ENCODE measurements around the gene SCAF8.

SCAF8 gene

DNA sequence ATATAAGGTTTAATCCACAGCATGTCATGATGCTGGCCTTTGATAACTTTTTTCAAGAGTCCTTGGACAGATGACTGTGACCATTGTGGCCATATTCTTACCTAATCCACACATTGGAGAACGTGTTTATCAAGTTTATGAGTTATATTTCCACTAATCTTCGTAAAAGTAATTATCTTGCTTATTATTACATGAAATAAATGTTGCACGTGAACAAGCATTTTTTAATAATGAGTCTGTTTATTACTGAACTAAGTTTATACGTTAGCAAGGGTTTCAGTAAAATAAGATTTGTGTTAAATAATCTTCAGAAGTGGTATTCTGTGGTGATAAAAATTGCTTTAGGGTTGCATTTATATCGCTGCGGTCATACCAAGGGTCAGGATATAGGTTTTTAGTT is 107.1 kb downstream of the SCAF8 start:
- DNase-seq: no peak

DNA sequence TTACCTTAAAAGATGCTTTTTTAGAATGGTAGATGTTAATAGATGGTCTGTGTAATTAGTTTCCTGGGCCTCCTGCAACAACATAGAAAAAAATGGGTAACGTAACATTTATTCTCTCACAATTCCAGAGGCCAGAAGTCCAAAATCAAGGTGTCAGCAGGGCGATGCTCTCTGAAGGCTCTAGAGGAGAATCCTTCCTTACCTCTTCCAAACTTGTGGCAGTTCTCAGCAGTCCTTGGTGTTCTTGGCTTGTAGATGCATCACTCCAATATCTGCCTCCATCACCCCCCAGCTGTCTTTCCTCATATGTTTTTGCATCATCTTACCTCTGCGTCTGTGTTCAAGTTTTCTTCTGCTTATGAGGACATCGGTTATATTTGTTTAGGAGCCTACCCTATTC is 107.9 kb downstream of the SCAF8 start:
- no peak for DNase-seq

DNA sequence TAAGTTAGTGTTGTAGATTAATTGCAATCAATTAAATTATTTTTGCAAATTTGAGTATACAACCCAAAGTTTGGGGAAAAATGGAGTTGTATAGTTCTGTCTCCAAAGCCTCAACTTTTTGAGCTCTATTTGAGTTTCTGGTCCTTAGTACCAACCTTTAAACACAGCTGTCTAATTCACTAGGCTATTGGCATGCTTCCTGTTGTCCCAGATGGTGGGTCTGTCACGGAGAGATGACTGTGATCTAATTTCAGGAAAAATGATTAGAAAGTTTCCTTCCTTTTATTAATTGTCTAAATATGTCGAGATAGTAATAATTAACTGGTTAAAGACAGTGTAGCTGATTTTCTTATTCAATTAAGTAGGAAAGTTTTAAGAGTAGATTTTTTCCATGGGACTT is 109.6 kb downstream of the SCAF8 start:
- peak; percentile 82 for DNase-seq

DNA sequence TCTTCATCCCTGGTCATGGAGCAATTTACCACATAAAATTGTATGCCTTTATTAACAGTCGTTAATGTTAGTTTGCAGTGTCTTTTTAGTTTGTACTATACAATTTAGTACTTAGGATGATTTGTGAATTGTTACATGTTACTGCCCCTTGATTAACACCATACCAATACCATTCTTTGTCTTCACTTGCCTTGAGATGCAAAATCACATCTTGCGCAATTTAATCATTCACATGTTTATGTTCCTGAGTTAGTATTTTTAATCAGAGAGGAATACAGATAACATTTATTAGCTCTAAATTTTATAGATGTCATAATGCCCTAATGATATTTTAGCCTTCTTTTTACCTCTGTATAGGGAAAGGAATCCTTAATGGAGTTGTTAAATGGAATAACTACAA is 114.1 kb downstream of the SCAF8 start:
- no peak for DNase-seq

DNA sequence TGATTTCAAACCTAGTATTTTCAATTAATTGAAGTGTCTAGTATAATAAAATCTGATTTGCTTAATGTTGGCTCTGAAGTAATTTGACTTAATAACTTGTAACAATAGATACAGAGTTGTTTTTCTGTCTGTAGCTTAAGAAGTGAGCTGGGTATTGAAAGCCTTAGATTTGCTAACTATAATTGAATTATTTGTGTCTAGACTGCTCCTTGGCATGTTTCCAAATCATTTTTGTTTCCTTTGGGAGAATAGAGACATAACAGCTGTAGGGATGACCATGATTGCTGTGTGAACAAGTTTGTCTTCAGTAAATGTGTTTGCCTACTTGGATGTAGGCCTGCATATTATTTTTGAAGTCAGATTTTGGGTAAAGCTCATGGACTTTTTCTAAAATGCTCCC is 115.4 kb downstream of the SCAF8 start:
- DNase-seq: peak; percentile 42

DNA sequence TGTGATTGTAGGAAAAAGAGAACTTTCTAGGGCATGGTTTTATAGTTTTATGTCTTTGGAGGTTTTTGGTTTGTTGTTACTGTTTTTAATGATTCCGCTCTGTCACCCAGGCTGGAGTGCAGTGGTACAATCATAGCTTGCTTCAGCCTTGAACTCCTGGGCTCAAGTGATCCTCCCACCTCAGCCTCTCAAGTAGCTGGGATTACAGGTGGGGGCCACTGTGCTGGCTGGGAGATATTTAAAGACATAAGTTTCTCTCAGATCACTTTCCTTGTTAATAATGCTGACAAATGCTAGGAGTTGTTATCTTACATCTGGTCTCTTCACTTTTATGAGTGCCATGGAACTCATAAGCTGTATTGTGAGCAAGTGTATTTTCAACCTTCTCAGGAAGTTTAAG is 116.3 kb downstream of the SCAF8 start:
- DNase-seq: no peak

DNA sequence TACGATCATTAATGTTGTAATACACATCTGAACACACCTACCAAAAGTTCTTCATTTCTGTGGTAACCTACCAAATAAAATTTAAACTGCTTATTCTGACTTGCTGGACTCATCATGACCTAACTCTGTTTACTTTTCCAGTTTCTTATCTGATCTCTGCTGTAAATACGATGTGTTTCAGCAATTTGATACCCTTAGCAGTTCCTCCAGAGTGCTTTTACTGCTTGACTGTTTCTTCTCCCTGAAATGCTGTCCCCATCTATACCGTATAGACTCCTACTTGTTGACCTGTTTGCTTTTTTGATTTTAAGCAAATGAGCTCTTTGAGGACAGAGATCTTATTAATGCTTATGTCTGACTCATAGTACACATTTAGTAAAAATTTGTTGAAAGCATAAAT is 119.5 kb downstream of the SCAF8 start:
- DNase-seq: no peak

DNA sequence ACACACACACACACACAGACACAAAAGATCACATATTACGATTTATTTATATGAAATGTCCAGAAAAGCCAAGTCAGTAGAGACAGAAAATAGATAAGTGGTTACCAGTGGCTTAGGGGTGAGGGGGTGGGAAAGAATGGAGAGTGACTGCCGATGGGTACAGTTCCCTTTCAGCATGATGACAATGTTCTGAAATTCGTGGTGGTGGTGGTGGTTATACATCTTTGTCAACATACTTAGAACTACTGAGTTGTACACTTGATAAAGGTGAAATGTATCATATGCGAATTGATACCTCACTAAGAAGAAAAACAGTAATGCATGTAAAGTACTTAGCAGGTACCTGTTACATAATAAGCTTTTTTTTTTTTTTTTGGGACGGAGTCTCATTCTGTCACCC is 124.3 kb downstream of the SCAF8 start:
- DNase-seq: no peak

DNA sequence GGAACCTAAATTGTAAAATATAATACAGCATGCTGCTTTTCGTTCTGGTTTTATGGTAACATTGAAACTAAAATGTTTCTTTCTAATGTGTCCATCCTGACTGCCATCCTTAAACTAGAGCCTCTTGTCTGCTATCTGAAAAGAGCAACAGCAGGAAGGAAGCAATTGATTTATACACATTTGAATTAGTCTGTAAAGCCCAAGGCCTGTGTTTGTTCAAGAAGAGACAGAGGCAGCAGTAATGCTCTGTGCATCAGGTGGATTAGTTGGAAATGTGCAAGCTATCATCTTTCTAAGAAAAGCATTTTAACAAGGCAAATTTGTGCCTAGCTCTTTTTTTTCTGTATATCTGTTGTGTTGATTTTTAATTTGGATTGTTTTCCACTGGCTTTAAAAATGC is 128.6 kb downstream of the SCAF8 start:
- DNase-seq: no peak

DNA sequence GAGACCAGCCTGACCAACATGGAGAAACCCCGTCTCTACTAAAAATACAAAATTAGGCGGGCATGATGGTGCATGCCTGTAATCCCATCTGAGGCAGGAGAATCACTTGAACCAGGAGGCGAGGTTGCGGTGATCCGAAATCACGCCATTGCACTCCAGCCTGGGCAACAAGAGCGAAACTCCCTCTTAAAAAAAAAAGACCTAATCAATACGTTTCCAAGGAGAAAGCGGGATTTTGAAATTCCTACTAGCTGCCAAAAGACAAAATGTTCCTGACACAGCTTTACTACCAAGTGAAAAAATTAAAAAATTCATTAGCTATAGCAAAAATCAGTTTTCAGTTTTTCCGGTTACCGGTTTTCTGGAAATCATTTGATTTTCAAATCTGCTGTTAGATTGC is 129.3 kb downstream of the SCAF8 start:
- no peak for DNase-seq

DNA sequence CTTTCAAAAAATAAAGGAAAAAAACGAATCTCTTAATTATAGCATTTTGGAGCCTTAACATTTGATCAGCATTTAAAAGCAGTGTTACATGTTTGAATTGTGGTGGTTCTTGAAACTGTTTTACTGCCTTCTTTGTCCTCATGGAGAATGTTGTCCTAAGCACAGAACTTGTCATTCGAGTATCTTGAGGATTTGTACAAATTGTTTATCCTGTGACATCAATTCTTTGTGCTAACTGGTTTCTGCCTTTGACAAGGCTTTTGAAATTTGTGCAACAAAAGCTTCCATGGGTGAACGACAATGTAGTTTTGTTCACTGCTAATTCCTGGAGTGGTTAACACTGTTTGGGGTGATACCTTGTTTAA is 130.8 kb downstream of the SCAF8 start:
- no peak for DNase-seq

DNA sequence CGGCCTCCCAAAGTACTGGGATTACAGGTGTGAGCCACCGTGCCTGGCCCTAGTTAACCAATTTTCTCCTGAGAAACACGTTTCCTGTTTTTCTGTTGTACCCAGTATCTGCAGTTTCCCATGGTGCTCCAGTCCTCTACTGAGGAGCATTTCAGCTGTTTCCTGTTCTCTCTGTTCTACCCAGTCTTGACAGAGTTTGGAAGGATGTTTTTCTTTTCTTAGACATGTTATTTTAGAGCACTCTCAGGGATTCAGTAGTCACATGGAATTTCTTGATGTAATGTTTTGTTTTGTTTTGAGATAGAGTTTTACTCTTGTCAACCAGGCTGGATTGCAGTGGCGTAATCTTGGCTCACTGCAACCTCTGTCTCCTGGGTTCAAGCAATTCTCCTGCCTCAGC is 132.1 kb downstream of the SCAF8 start:
- DNase-seq: no peak

DNA sequence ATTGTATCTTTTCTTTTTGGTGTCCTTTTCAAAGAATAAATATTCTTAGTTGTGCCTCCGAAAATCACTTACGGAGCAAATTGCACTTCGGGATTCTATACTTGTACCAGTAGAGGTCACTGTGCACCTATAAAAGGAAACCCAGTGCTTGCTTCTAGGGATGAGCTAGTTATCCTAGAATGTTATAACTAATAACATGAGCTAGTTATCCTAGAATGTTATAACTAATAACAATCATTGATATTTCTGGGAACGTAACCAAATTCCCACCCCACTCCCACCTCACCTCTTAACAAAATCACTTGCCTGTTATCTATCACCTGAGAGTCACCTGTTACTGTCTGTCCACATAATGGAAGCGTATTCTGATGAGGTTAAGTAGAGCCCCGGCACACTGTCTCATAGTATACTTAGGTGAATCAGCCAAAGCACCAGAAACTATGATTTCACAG is 135.0 kb downstream of the SCAF8 start:
- DNase-seq: peak; percentile 41

DNA sequence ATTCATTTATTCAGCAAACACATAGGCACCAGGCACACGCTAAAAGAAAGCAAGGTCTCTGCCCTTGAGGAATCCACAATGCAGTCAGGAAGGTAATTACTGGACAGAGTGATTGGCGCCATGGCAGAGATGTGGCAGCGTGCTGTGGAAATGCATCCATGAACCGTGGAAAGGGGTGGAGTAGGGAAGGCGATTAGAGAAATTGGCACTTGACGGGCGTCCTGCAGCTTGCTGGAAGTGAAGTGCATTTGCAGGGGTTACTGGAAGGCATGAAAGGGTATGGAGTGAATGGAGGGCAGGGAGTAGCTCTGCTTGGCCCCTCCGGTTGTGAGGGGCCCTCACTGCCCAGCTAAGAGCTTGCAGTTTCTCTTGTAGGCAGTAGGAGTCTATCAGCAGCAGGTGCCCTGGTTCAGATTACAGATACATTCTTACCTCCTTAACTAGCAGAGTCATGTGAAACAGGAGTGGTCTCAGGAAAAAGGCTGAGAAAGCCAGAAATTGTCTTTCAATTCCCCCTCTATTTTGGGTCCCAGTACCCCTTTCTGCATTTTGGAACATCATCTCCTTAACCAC is 139.4 kb downstream of the SCAF8 start:
- no peak for DNase-seq

DNA sequence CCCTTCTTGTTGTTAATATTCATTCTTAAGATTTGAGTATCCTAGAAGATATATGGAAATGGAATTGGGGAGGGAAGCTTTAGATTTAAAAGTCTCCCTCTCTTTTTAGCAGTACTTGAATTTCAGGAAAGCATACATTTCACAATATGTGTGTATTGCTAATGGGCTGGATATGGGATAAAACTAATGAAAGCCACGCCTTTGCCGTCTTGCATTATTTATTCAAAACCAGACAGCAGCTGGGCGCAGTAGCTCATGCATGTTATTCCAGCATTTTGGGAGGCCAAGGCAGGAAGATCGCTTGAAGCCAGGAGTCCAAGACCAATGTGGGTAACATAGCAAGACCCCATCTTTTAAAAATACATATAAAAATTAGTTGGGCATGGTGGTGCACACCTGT is 140.3 kb downstream of the SCAF8 start:
- DNase-seq: no peak

DNA sequence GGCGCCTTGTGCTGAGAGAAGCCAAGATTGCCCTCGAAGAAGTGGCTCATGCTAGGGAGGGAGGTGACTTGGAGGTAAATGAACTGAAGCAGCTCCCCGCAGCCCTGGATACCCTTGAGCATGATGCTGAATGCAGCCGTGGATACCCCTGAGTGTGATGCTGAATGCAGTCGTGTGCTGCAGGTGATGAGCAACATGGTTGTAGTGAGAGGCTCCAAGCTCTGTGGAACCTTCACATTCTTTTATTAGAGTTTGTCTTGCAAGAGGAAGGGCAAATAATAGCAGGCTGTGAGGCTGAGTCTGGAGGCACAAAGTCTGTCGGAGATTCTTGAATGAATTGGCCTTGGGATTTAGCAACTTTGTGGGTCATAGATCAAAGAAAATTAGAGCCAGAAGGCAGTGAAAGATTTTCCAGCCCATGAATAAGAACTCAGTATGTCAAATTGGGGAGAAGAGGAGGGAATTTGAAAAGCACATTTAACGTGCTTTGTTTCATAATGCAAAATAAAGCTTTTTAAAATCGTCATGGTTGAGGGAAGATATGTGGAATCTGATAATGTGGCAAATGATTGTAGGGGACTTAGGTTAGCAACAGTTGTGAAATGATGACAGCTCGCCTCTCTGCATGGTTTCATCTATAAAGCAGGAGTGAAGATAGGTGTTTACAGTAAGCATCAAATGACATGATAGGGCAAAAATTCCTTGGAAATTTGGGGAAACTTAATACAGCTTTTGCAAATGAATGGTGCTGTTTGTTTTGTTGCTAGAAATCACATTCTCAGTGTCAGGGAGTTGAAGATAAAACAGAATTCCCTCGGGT is 141.8 kb downstream of the SCAF8 start:
- DNase-seq: no peak

DNA sequence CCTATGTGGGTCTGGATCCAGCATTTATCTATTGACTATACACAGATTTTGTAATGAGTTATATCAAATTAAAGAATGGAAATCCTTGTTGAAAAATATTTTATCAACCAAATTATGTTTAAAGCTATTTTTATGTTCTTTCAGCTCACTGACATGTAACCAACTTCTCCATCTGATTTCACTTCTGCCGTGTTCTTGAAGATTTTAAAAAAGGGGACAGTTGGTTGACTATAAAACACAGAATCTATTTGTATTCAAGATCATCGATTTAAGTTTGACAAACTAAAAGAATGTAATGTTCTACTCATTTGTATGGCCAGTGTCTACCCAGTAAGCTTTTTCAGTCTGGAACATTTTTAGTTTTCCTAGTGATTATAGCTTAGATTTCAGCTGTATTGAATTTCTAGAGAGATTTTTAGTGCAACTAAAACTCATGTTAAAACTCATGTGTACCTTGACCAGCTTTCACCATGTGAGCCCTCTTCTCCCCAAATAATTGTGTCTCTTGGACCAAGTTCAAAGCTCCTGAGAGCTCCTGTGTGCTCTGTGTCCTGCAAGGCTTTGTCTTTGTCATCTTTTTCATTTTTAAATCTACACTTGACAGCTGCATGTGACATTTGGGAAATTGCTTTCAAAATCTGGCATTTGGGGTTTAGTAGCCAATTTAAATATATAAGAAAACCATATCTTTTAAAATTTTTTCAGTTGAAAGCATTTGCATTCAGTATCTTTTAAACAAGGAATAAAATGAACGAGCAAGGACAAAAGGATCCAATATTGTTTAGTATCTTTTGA is 143.5 kb downstream of the SCAF8 start:
- DNase-seq: no peak

DNA sequence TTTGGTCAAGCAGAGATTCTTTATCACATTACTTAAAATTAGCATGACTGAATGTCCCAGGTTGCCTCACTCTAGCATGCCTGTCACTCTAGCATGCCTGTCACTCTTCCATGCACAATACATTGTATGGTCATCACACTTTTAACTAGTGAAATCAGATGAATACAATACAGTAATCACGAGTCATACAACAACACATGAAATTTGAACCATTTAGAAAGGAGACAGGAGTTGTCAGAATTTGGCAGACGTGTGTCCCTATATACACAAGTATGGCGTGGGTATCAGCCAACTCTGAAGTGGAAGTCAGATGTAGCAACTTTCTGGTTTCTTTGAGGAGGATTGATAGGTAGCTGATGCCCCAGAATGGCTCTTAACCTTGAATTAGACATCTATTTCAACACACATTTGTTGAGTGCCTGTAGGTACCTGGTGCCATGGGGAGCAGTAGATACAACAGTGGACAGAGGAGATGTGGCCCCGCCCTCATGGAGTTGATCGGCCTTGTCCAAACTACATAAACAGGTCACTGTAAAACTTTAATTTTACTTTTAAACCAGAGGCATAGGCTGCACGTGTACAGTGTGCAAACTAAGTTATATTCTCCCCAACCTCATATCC is 145.8 kb downstream of the SCAF8 start:
- no peak for DNase-seq

DNA sequence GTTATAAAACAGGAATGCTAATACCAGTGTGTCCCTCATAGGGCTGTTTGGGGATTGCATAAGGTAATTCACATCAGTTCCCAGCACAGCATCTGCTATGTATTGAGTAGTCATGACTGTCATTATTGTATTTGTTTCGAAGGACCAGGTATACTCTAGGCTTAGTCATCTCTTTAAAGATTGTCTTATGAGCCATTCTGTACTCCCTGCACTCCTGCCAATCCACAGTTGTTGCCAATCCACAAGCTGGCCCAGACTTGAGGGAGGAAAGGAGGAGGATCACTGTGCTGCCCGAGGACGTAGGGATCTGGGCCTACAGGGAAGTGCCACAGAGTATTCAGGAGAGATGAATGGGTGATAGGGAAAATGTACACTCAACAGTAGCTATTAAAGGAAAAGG is 148.9 kb downstream of the SCAF8 start:
- no peak for DNase-seq
